Uterus (tissue), 4 donors: ENCODE measurements around the gene FBXO15. TPM values are rescaled to one million over a fixed set of nuclear protein-coding genes. Genes with fewer than 3 reads are reported as not detected.

Experiments used
- DNase-seq, 2 donors: peaks; one replicate each; pipeline ENCODE4 v3.0.0-alpha.2; 2019 to 2020
- H3K27ac ChIP-seq, 2 donors: fragments of 200-600 bp; sonication (generic); 1 replicate in 1 of 2; 2 replicates in 1 of 2; pipeline ENCODE4 v1.5.1; 2016 to 2018
- H3K27me3 ChIP-seq, 2 donors: fragments of 200-600 bp; sonication (generic); one replicate each; pipeline ENCODE4 v1.5.1; 2018 to 2019; ENCODE audit warnings: control low read depth in 1 of 2
- H3K36me3 ChIP-seq, 2 donors: fragments of 200-600 bp; sonication (generic); one replicate each; pipeline ENCODE4 v1.5.1; 2019; ENCODE audit warnings: control low read depth in 1 of 2
- H3K4me1 ChIP-seq, 2 donors: fragments of 200-600 bp; sonication (generic); one replicate each; pipeline ENCODE4 v1.5.1; 2018 to 2019; ENCODE audit warnings: control low read depth in 1 of 2
- H3K4me3 ChIP-seq, 2 donors: fragments of 200-600 bp; sonication (generic); 1 replicate in 1 of 2; 2 replicates in 1 of 2; pipeline ENCODE4 v1.5.1; 2018 to 2019; ENCODE audit warnings: mild to moderate bottlenecking in 1 of 2
- H3K9me3 ChIP-seq, 2 donors: fragments of 200-600 bp; sonication (generic); one replicate each; pipeline ENCODE4 v1.5.1; 2019; ENCODE audit warnings: control low read depth in 1 of 2
- POLR2A ChIP-seq, 2 donors: fragments of 450-650 bp; IDR thresholded peaks; one replicate each; pipeline ENCODE4 v1.6.1; 2016; ENCODE audit warnings: antibody characterized with exemption in 2 of 2, mild to moderate bottlenecking in 1 of 2, moderate library complexity in 1 of 2
- intact Hi-C: fragments of 100-400 bp; cut with DNase I; formaldehyde crosslinking; loops from one replicate; pipeline ENCODE4 v1.15.1; 2023; ENCODE audit warnings: low total_unique reads
- total RNA-seq, 4 donors: library from RNA; depleted of rRNA in 3 of 4; stranded (reverse); fragments of >200 nt in 3 of 4; gene quantifications; one replicate each; pipeline versions ENCODE4 v1.1.0 to v1.2.4, GENCODE V29; 2014 to 2023
- TF ChIP-seq, protein P1 (sequence below), 4 experiments: fragments of 200-600 bp in 2 of 4; fragments of 450-650 bp in 2 of 4; sonication (generic) in 2 of 4; IDR thresholded peaks; one replicate each; pipeline ENCODE4 v1.5.1; 2016 to 2019; ENCODE audit warnings: antibody characterized with exemption in 4 of 4, mild to moderate bottlenecking in 2 of 4, moderate library complexity in 1 of 4
- donor health status: DM: yes; HTN: yes; CAD: no.

FBXO15 gene
- total RNA-seq, 4 donors from 2014 or later, result 0.76 to 3.0 TPM; not detected in 2

DNA sequence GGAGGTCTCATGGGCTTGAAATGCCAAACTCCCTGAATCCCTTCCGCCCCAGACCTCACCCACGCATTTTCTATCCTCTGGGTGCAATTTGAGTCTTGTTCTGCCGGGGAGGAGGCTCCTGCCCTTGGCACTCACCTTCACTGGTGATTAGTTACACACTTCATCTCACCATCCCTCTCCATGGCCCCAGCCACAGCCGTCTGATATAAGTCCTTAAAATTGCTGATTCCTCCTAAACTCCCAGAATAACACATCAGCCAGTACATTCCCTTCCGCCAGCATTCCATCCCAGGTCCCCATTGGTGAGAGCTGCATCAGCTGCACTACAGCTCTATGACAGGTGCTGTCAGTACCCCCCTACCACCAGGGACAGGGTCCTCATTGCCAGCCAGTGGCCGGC, 4.6 kb upstream of the FBXO15 start:
- intact Hi-C loops, result no loop called here
- no peaks in the 10 kb centered on the region for H3K27me3 ChIP-seq
- peaks cover 0 to 6% of the 10 kb centered on the region in 2 donors for H3K4me1 ChIP-seq
- no peaks in the 10 kb centered on the region for H3K36me3 ChIP-seq
- H3K4me3 ChIP-seq, result no peak overlapping the region
- H3K9me3 ChIP-seq, result no peaks in the 10 kb centered on the region
- H3K27ac ChIP-seq, result no peak overlapping the region
- no peak for TF ChIP-seq POLR2A (IDR thresholded peaks at IDR 0.05)
- TF ChIP-seq, protein P1, sequence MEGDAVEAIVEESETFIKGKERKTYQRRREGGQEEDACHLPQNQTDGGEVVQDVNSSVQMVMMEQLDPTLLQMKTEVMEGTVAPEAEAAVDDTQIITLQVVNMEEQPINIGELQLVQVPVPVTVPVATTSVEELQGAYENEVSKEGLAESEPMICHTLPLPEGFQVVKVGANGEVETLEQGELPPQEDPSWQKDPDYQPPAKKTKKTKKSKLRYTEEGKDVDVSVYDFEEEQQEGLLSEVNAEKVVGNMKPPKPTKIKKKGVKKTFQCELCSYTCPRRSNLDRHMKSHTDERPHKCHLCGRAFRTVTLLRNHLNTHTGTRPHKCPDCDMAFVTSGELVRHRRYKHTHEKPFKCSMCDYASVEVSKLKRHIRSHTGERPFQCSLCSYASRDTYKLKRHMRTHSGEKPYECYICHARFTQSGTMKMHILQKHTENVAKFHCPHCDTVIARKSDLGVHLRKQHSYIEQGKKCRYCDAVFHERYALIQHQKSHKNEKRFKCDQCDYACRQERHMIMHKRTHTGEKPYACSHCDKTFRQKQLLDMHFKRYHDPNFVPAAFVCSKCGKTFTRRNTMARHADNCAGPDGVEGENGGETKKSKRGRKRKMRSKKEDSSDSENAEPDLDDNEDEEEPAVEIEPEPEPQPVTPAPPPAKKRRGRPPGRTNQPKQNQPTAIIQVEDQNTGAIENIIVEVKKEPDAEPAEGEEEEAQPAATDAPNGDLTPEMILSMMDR (IDR thresholded peaks at IDR 0.05), result no peak
- no peak for DNase-seq

GRCh38 chr18:74149878-74150277, 2.2 kb upstream of the FBXO15 start:
- H3K4me1 ChIP-seq, result peaks cover 0 to 6% of the 10 kb centered on the region in 2 donors
- no peak overlapping the region for H3K4me3 ChIP-seq
- H3K27me3 ChIP-seq, result no peaks in the 10 kb centered on the region
- no peak for DNase-seq
- H3K36me3 ChIP-seq, result no peaks in the 10 kb centered on the region
- intact Hi-C loops, result no loop called here
- no peak overlapping the region for H3K27ac ChIP-seq
- H3K9me3 ChIP-seq, result no peaks in the 10 kb centered on the region
- TF ChIP-seq, protein P1 (IDR thresholded peaks at IDR 0.05), result no peak
- TF ChIP-seq POLR2A (IDR thresholded peaks at IDR 0.05), result no peak

- Histone ChIP-seq H3K4me3 (peak overlapping the region; percentile 73 to 84), H3K36me3 (no peaks in the 10 kb centered on the region), H3K4me1 (peaks cover 0 to 6% of the 10 kb centered on the region in 2 donors), H3K27ac (peak overlapping the region; percentile 72 to 94), H3K9me3 (no peaks in the 10 kb centered on the region), H3K27me3 (no peaks in the 10 kb centered on the region)
- TF ChIP-seq, protein P1 (IDR thresholded peaks at IDR 0.05), result no peak
- no peak for TF ChIP-seq POLR2A (IDR thresholded peaks at IDR 0.05)
- no peak for DNase-seq
- intact Hi-C loops, result no loop called here
Measured at GRCh38 chr18:74148543-74149070, 973 bp upstream of the FBXO15 start.

DNA sequence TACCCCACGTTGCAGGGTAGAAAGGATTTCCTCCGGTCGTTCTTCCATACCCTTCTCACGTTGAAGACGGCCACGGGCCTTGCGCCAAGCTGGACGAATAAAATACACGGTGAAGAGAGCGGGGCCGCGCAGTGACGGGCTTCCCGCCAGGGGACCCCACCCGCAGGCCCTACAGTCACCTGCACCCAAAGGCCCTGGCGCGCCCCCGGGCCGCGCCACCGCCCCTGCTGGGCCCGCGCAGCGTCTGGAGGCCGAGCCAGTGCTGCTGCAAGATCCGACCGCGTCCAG, 199 bp downstream of the FBXO15 start:
- Histone ChIP-seq H3K9me3 (no peaks in the 10 kb centered on the region), H3K4me3 (peak overlapping the region; percentile 73 to 84), H3K27me3 (no peaks in the 10 kb centered on the region), H3K27ac (peak overlapping the region; percentile 94 to 96), H3K36me3 (no peaks in the 10 kb centered on the region), H3K4me1 (peaks cover 0 to 6% of the 10 kb centered on the region in 2 donors)
- DNase-seq, result no peak
- intact Hi-C loops, result no loop called here
- TF ChIP-seq, protein P1 (IDR thresholded peaks at IDR 0.05), result no peak
- TF ChIP-seq POLR2A (IDR thresholded peaks at IDR 0.05), result no peak

GRCh38 chr18:74146756-74147155, 878 bp downstream of the FBXO15 start:
- intact Hi-C loops, result no loop called here
- TF ChIP-seq, protein P1 (IDR thresholded peaks at IDR 0.05), result no peak
- no peak for TF ChIP-seq POLR2A (IDR thresholded peaks at IDR 0.05)
- Histone ChIP-seq H3K27ac (no peak overlapping the region), H3K27me3 (no peaks in the 10 kb centered on the region), H3K4me3 (no peak overlapping the region), H3K9me3 (no peaks in the 10 kb centered on the region), H3K4me1 (peaks cover 0 to 6% of the 10 kb centered on the region in 2 donors), H3K36me3 (no peaks in the 10 kb centered on the region)
- no peak for DNase-seq
